WTC11 (cell line): ENCODE results near the gene TMEM167A. TPM values are rescaled to one million over a fixed set of nuclear protein-coding genes. Genes with fewer than 3 reads are reported as not detected.

Experiments used
- ATAC-seq: fragments of 200-7000 bp; cut with Tn5 transposase; 2 replicates; pipeline ENCODE4 v1.10.0; 2021; ENCODE audit warnings: mild to moderate bottlenecking, moderate library complexity
- CTCF ChIA-PET: fragments of 300-600 bp; sonication (Branson Sonifier 250); formaldehyde crosslinking; loops from one replicate; lab custom pipeline; 2021; ENCODE audit warnings: antibody characterized with exemption; lab: Charles Lee
- POLR2A ChIA-PET: fragments of 350-600 bp; sonication (Branson Sonifier 250); formaldehyde crosslinking; loops from one replicate; lab custom pipeline; 2021; ENCODE audit warnings: antibody characterized with exemption; lab: Charles Lee
- DNase-seq: peaks from one replicate; pipeline ENCODE4 v3.0.0; 2021; ENCODE audit warnings: low spot score
- H3K27ac Mint-ChIP-seq: 2 replicates; pipeline ENCODE4 v1.8.0; 2021; ENCODE audit warnings: mixed read lengths
- H3K27me3 Mint-ChIP-seq: 2 replicates; pipeline ENCODE4 v1.8.0; 2021; ENCODE audit warnings: low read depth, mild to moderate bottlenecking, moderate library complexity, mixed read lengths
- H3K36me3 Mint-ChIP-seq: 2 replicates; pipeline ENCODE4 v1.8.0; 2021; ENCODE audit warnings: mixed read lengths
- H3K4me1 Mint-ChIP-seq: 2 replicates; pipeline ENCODE4 v1.8.0; 2022; ENCODE audit warnings: mixed read lengths
- H3K4me3 Mint-ChIP-seq: 2 replicates; pipeline ENCODE4 v1.8.0; 2021; ENCODE audit warnings: mild to moderate bottlenecking, moderate library complexity, mixed read lengths
- H3K9me3 Mint-ChIP-seq: 2 replicates; pipeline ENCODE4 v1.8.0; 2021; ENCODE audit warnings: mixed read lengths
- ARID4B ChIP-seq: sonication (generic); formaldehyde crosslinking; IDR thresholded peaks from 2 replicates; pipeline ENCODE4 v1.8.0; 2023; ENCODE audit warnings: missing genetic modification reagents, mild to moderate bottlenecking, borderline replicate concordance
- CDX4 ChIP-seq: fragments of 250-450 bp; sonication (Bioruptor Pico); IDR thresholded peaks from 2 replicates; pipeline ENCODE4 v1.9.0; 2021; ENCODE audit warnings: moderate library complexity, mild to moderate bottlenecking, inconsistent platforms, borderline replicate concordance
- CREB1 ChIP-seq: sonication (generic); formaldehyde crosslinking; IDR thresholded peaks from 2 replicates; pipeline ENCODE4 v1.8.0; 2023; ENCODE audit warnings: mild to moderate bottlenecking, missing genetic modification reagents
- CREM ChIP-seq: sonication (generic); formaldehyde crosslinking; IDR thresholded peaks from 2 replicates; pipeline ENCODE4 v1.8.1; 2022; ENCODE audit warnings: mild to moderate bottlenecking, missing genetic modification reagents, moderate library complexity
- EMX1 ChIP-seq: fragments of 250-450 bp; sonication (Bioruptor Pico); IDR thresholded peaks from 2 replicates; pipeline ENCODE4 v1.8.0; 2021; ENCODE audit warnings: mild to moderate bottlenecking
- ERG ChIP-seq: fragments of 250-450 bp; sonication (Bioruptor Pico); IDR thresholded peaks from 2 replicates; pipeline ENCODE4 v1.8.0; 2021; ENCODE audit warnings: mild to moderate bottlenecking
- ESRRA ChIP-seq: sonication (generic); formaldehyde crosslinking; IDR thresholded peaks from 2 replicates; pipeline ENCODE4 v1.8.1; 2022; ENCODE audit warnings: mild to moderate bottlenecking, missing genetic modification reagents, borderline replicate concordance
- ETV6 ChIP-seq: sonication (generic); formaldehyde crosslinking; IDR thresholded peaks from 2 replicates; pipeline ENCODE4 v1.8.1; 2022; ENCODE audit warnings: mild to moderate bottlenecking, missing genetic modification reagents
- GABPB1 ChIP-seq: sonication (generic); formaldehyde crosslinking; IDR thresholded peaks from 2 replicates; pipeline ENCODE4 v1.8.1; 2023; ENCODE audit warnings: mild to moderate bottlenecking, missing genetic modification reagents
- HMGA2 ChIP-seq: fragments of 250-450 bp; sonication (Bioruptor Pico); IDR thresholded peaks from 2 replicates; pipeline ENCODE4 v1.4.0; 2021; ENCODE audit warnings: mild to moderate bottlenecking, moderate library complexity
- JAZF1 ChIP-seq: fragments of 250-450 bp; sonication (Bioruptor Pico); IDR thresholded peaks from 2 replicates; pipeline ENCODE4 v1.9.0; 2021; ENCODE audit warnings: moderate library complexity, mild to moderate bottlenecking, inconsistent platforms
- MXD4 ChIP-seq: fragments of 250-450 bp; sonication (Bioruptor Pico); IDR thresholded peaks from 2 replicates; pipeline ENCODE4 v1.8.0; 2021; ENCODE audit warnings: mild to moderate bottlenecking, moderate library complexity, borderline replicate concordance
- NFATC4 ChIP-seq: fragments of 250-450 bp; sonication (Bioruptor Pico); IDR thresholded peaks from 2 replicates; pipeline ENCODE4 v1.9.0; 2021; ENCODE audit warnings: mild to moderate bottlenecking
- NR1H2 ChIP-seq: sonication (generic); formaldehyde crosslinking; IDR thresholded peaks from 2 replicates; pipeline ENCODE4 v1.9.0; 2021; ENCODE audit warnings: mild to moderate bottlenecking, moderate library complexity, missing genetic modification reagents
- OVOL2 ChIP-seq: fragments of 250-450 bp; sonication (Bioruptor Pico); IDR thresholded peaks from 2 replicates; pipeline ENCODE4 v1.9.0; 2021; ENCODE audit warnings: mild to moderate bottlenecking, borderline replicate concordance
- SOX15 ChIP-seq: fragments of 250-450 bp; sonication (Bioruptor Pico); IDR thresholded peaks from 2 replicates; pipeline ENCODE4 v1.9.0; 2021; ENCODE audit warnings: mild to moderate bottlenecking
- TEAD4 ChIP-seq: sonication (generic); formaldehyde crosslinking; IDR thresholded peaks from 2 replicates; pipeline ENCODE4 v1.8.0; 2022; ENCODE audit warnings: mild to moderate bottlenecking, missing genetic modification reagents
- ZNF232 ChIP-seq: sonication (generic); formaldehyde crosslinking; IDR thresholded peaks from 2 replicates; pipeline ENCODE4 v1.8.0; 2022; ENCODE audit warnings: mild to moderate bottlenecking, missing genetic modification reagents
- ZSCAN18 ChIP-seq: fragments of 250-450 bp; sonication (Bioruptor Pico); IDR thresholded peaks from 2 replicates; pipeline ENCODE4 v2.1.2; 2022; ENCODE audit warnings: mild to moderate bottlenecking, moderate library complexity
- total RNA-seq: library from RNA; stranded (reverse); gene quantifications from 3 replicates; pipeline ENCODE4 v1.2.3, GENCODE V29; 2021

Gene TMEM167A
- total RNA-seq, 1 experiment from 2014 or later = 165 TPM

GRCh38 chr5:83071286-83072051 lies 5.7 kb downstream of the TMEM167A start:
- Mint-ChIP-seq H3K9me3 (no peaks in the 10 kb centered on the region), H3K4me1 (peaks cover 87% of the 10 kb centered on the region), H3K27me3 (no peaks in the 10 kb centered on the region), H3K36me3 (peaks cover 9% of the 10 kb centered on the region), H3K27ac (peak overlapping the region; percentile 62), H3K4me3 (peak overlapping the region; percentile 39)
- TF ChIP-seq ERG (CRISPR knock-in tag) = no peak
- no peak for TF ChIP-seq NR1H2
- TF ChIP-seq ZNF232 (CRISPR knock-in tag) = no peak
- TF ChIP-seq TEAD4 (CRISPR knock-in tag) = no peak
- TF ChIP-seq MXD4 (CRISPR knock-in tag) = no peak
- TF ChIP-seq JAZF1 (CRISPR knock-in tag) = no peak
- no peak for TF ChIP-seq CREB1 (CRISPR knock-in tag)
- TF ChIP-seq ARID4B (CRISPR knock-in tag) = no peak
- no peak for TF ChIP-seq OVOL2 (CRISPR knock-in tag)
- TF ChIP-seq HMGA2 (CRISPR knock-in tag) = no peak
- TF ChIP-seq ESRRA = no peak
- TF ChIP-seq ZSCAN18 (CRISPR knock-in tag) = no peak
- TF ChIP-seq GABPB1 (CRISPR knock-in tag) = no peak
- no peak for TF ChIP-seq ETV6 (CRISPR knock-in tag)
- TF ChIP-seq CDX4 (CRISPR knock-in tag) = no peak
- TF ChIP-seq SOX15 (CRISPR knock-in tag) = no peak
- TF ChIP-seq NFATC4 (CRISPR knock-in tag) = no peak
- no peak for TF ChIP-seq CREM (CRISPR knock-in tag)
- no peak for TF ChIP-seq EMX1
- ATAC-seq (no peak), DNase-seq (no peak)
- ChIA-PET CTCF (no interaction called here), POLR2A (no interaction called here)
